Measurements from ENCODE around the gene CELF6.

The CELF6 gene

DNA sequence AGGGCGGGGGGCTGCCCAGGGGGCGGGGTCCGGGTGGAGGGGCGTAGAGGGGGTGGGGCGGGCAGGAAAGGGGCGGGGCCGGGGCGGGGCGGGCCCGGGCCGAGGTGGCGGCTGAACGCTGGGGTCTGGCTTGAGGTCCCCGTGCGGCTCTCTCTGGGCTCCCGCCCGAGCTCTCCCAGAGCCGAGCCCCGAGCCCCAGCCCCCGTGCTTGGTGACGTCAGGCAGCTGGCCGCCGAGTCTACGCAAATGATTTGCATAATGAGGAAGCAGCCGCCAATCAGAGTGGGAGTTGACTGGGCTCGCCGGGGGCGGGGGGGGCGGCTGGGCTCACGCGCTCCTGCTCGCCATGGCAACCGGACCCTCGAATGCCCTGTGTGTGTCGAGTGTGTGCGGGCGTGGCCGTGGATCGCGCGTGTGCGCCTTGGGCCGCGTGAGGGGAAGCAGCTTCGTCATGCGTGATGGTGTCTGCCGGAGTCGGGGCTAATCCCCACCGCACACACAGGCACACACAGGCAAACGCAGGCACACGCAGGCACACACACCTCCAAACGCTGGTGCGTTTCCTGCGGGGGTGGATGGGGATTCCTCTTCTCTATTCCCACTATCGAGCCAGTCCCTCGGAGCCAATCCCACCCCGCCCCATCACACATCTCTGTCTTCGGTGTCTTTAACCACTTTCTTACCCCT lies at the start of gene CELF6:
TSS of gene CELF6 (minus strand) at position 173 of the 687 bp plus-strand sequence. CDS start 283 bp downstream, outside the sequence.
- H3K36me3 Mint-ChIP-seq = peaks cover 13% of the 10 kb centered on the region
- peak within 1 kb of the TSS; percentile 95 for H3K27ac Mint-ChIP-seq
- H3K9me3 Mint-ChIP-seq = peaks cover 9% of the 10 kb centered on the region
- H3K4me1 Mint-ChIP-seq = peaks cover 16% of the 10 kb centered on the region
- DNase-seq (ENCODE audit: low spot score in 2 of 2) (peak; percentile 84 to 92), ATAC-seq (ENCODE audit: low read depth) (peak; percentile 83)
- no peaks in the 10 kb centered on the region for H3K27me3 Mint-ChIP-seq
- peak within 1 kb of the TSS; percentile 87 for H3K4me3 Mint-ChIP-seq

DNA sequence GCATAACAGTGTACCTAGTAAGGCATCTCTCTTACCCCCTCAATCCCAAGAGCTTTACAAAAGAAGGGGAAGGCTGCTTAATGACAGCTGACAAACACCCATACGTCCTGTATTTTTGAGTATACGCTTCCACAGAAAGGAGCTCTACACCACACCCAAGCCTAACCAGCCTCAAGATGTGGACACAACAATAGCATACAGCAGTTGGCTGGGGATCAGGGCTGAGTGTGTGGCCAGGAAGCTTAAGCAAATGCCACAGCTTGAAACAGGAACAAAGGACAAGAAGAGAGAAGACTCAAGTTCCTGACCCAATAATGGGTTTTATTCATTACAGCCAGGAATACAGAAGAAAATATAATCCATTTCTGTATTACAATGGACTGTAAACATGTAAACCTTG lies 48.9 kb upstream of the CELF6 start:
- Mint-ChIP-seq H3K27ac (peak overlapping the region; percentile 65), H3K27me3 (no peaks in the 10 kb centered on the region), H3K4me1 (peaks cover 54% of the 10 kb centered on the region), H3K4me3 (peak overlapping the region; percentile 58), H3K9me3 (peaks cover 1% of the 10 kb centered on the region), H3K36me3 (peaks cover 23% of the 10 kb centered on the region)
- DNase-seq (ENCODE audit: low spot score in 2 of 2) = no peak
- ATAC-seq (ENCODE audit: low read depth) = peak; percentile 49

DNA sequence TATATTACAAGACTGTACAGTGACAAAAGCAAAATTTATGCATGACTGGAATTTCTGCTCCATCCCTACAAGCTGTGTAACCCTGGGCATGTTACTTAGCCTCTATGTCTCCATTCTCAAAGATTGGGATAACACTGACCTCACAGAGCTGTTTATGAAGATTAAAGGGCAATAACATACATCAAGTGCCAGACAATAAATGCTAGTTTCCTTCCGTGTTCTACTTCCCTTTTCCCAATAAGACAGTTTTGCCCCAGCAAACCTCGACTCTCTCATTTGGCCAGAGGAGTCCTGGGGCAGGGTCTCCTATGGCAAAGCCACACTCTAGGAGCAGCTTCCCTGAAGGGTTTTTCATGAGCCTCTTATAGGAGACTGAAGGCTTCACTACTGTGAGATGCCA lies 48.4 kb upstream of the CELF6 start:
- DNase-seq (ENCODE audit: low spot score in 2 of 2) (no peak), ATAC-seq (ENCODE audit: low read depth) (peak; percentile 17)
- Mint-ChIP-seq H3K27me3 (no peaks in the 10 kb centered on the region), H3K4me3 (peak overlapping the region; percentile 58), H3K4me1 (peaks cover 49% of the 10 kb centered on the region), H3K36me3 (peaks cover 23% of the 10 kb centered on the region), H3K9me3 (peaks cover 1% of the 10 kb centered on the region), H3K27ac (peak overlapping the region; percentile 65)

DNA sequence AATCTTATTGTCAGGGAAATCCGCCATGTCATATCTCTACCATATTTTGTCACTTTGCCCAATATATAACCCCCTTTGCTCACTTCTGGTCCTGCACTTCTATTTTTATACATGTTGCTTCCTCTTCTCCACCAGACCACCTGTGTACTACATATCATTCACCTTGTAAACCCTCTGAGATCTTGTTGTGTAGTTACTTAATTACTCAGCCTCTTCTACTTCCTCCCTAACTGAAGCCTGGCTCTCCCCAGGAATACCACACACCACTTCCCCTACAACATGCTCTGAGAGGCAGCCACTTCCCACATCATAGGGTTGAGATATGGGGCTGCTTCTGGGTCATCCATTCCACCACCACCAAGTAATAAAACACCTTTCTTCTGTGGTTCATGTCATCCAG lies 45.9 kb upstream of the CELF6 start:
- DNase-seq (ENCODE audit: low spot score in 2 of 2) = no peak
- Mint-ChIP-seq H3K9me3 (peaks cover 1% of the 10 kb centered on the region), H3K36me3 (peaks cover 23% of the 10 kb centered on the region), H3K4me1 (peaks cover 38% of the 10 kb centered on the region), H3K4me3 (peak overlapping the region; percentile 4), H3K27ac (peak overlapping the region; percentile 31), H3K27me3 (no peaks in the 10 kb centered on the region)
- peak; percentile 63 for ATAC-seq (ENCODE audit: low read depth)

DNA sequence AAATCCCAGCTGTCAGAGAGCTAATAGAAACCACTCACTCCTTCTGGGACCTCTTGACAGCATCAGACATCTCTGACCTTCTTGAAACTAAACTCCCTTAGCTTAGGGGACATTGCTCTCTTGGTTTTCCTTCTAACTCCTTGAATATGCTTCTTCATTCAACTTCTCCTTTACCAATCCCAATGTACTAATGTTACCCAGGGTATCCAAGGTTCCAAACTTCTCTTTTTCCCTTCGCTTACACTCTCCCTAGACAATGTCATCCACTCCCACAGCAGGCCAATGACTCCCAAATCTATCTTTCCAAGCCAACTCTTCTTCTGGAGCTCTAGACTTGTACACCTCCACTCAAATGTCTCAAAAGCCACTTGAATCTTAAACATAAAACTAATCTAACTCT lies 41.2 kb upstream of the CELF6 start:
- no peak for ATAC-seq (ENCODE audit: low read depth)
- peaks cover 13% of the 10 kb centered on the region for H3K4me1 Mint-ChIP-seq

DNA sequence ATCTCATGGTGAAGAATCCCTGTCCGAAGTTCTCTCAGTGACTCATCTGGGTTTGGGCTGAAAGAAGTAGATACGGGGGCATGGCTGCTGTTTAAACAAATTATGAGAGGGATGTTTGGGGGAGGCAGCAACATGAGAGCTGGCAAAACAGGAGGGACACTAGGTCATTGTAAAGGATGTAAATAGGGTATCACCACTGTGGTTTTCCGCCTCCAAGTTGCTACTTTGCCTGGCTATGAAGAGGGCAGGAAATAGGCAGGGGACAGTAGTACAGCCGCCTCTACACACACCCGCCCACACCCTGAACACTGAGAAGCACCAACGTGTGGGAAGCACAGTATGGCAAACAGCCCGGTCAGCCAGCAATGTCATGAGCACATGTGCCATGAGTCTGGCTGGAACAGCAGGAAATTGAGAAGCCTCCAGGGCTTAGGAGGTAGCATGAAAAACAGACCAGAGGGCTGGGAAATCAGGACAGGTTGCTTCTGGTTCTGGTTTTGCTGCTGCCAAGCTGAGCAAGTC lies 38.8 kb upstream of the CELF6 start:
- no peak overlapping the region for H3K4me3 Mint-ChIP-seq
- H3K4me1 Mint-ChIP-seq = peaks cover 6% of the 10 kb centered on the region
- no peaks in the 10 kb centered on the region for H3K9me3 Mint-ChIP-seq
- no peak for DNase-seq (ENCODE audit: low spot score in 2 of 2)
- peaks cover 9% of the 10 kb centered on the region for H3K36me3 Mint-ChIP-seq
- no peaks in the 10 kb centered on the region for H3K27me3 Mint-ChIP-seq
- peak overlapping the region; percentile 60 for H3K27ac Mint-ChIP-seq
- peak; percentile 29 for ATAC-seq (ENCODE audit: low read depth)

More for the DNA sequence above, 41.2 kb upstream of the CELF6 start:
- no peaks in the 10 kb centered on the region for H3K27me3 Mint-ChIP-seq
- H3K4me3 Mint-ChIP-seq = no peak overlapping the region
- no peak overlapping the region for H3K27ac Mint-ChIP-seq
- no peak for DNase-seq (ENCODE audit: low spot score in 2 of 2)
- peaks cover 1% of the 10 kb centered on the region for H3K9me3 Mint-ChIP-seq
- H3K36me3 Mint-ChIP-seq = peaks cover 11% of the 10 kb centered on the region

DNA sequence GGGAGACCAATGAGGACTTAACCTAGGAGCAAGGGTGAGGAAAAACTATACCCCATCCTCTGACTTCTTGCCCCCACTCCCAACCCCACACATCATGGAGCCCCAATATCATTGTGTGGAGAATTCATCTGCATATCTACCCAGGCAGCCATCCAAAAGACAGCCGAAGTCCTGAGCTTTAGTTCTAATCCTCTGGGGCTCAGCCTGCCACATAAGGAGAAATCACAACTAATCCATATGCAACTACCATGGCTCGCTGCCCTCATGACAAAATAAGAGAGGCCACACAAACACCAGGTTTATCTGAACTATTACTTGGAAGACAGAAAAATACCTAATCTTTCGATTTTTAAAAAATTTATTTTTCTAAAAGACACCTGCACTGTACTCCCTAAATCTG lies 38.2 kb upstream of the CELF6 start:
- H3K4me1 Mint-ChIP-seq = peaks cover 6% of the 10 kb centered on the region
- no peak for DNase-seq (ENCODE audit: low spot score in 2 of 2)
- no peaks in the 10 kb centered on the region for H3K9me3 Mint-ChIP-seq
- no peak overlapping the region for H3K4me3 Mint-ChIP-seq
- H3K36me3 Mint-ChIP-seq = peaks cover 15% of the 10 kb centered on the region
- H3K27me3 Mint-ChIP-seq = no peaks in the 10 kb centered on the region
- no peak for ATAC-seq (ENCODE audit: low read depth)
- H3K27ac Mint-ChIP-seq = peak overlapping the region; percentile 60

DNA sequence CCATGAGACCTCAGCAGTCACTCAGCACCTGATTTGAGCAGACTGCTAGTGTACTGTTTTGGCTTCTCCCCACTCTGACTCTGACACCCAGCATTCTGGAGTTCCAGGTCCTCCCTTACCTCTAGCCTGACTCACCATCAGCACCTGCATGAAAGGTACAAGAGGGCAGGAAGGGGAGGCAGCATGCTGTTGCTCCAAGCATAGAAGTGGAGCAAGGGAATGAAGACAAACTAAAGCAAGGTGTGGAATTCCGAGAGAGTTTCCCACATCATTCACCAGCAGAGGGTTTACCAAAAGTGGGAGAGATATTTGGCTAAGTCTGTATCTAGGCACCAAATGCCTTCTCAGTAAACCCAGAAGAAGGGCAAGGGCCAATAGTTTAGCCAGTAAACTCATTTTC lies 34.5 kb upstream of the CELF6 start:
- ATAC-seq (ENCODE audit: low read depth) (no peak), DNase-seq (ENCODE audit: low spot score in 2 of 2) (no peak)
- H3K4me3 Mint-ChIP-seq = no peak overlapping the region
- peaks cover 24% of the 10 kb centered on the region for H3K36me3 Mint-ChIP-seq
- H3K4me1 Mint-ChIP-seq = peaks cover 6% of the 10 kb centered on the region
- H3K27me3 Mint-ChIP-seq = no peaks in the 10 kb centered on the region
- H3K9me3 Mint-ChIP-seq = no peaks in the 10 kb centered on the region
- no peak overlapping the region for H3K27ac Mint-ChIP-seq

DNA sequence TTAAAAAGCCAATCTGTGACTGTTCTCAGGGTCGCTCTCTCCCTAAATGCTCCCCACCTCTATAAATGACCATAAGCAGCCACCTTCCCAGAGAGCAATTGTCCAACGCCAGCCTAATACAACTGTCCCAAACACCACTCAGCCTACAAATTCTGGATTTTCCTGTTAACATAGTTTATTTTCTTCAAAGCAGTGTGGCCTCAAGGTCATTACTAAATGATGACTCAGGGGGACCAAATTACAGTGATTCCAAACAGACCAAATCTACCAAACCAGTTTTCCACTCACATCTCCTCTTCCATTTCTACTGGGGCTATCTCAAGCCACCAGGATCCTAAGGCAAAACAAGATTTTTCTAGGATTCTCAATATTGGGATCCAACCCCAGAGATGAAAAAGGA lies 33.3 kb upstream of the CELF6 start:
- ATAC-seq (ENCODE audit: low read depth) = no peak
- H3K27me3 Mint-ChIP-seq = no peaks in the 10 kb centered on the region
- H3K36me3 Mint-ChIP-seq = peaks cover 34% of the 10 kb centered on the region

DNA sequence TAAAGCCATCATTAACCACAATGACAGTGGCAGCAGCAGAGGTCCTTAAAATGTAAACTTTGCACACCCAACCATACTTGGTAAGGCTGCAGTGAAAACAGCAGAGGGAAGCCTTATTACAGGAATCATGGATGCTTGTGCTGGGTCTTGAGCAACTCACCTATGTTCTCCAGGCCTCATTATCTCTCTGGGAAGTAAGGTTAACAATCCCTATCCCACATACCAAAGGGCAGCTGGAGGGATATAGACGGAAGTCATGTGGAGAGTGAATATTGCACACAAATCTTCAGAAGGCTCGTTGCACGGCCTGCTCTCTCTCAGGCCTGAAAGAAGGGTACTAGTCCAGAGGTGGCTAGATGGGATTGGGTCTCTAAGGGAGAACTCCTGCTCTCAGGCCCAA lies 25.8 kb upstream of the CELF6 start:
- DNase-seq (ENCODE audit: low spot score in 2 of 2) = no peak
- H3K4me3 Mint-ChIP-seq = no peak overlapping the region
- H3K9me3 Mint-ChIP-seq = no peaks in the 10 kb centered on the region
- no peaks in the 10 kb centered on the region for H3K4me1 Mint-ChIP-seq
- H3K27me3 Mint-ChIP-seq = no peaks in the 10 kb centered on the region
- peaks cover 33% of the 10 kb centered on the region for H3K36me3 Mint-ChIP-seq
- no peak overlapping the region for H3K27ac Mint-ChIP-seq
- no peak for ATAC-seq (ENCODE audit: low read depth)

More for the DNA sequence above, 33.3 kb upstream of the CELF6 start:
- H3K27ac Mint-ChIP-seq = no peak overlapping the region
- H3K4me3 Mint-ChIP-seq = no peak overlapping the region
- no peaks in the 10 kb centered on the region for H3K4me1 Mint-ChIP-seq
- DNase-seq (ENCODE audit: low spot score in 2 of 2) = no peak
- H3K9me3 Mint-ChIP-seq = no peaks in the 10 kb centered on the region

DNA sequence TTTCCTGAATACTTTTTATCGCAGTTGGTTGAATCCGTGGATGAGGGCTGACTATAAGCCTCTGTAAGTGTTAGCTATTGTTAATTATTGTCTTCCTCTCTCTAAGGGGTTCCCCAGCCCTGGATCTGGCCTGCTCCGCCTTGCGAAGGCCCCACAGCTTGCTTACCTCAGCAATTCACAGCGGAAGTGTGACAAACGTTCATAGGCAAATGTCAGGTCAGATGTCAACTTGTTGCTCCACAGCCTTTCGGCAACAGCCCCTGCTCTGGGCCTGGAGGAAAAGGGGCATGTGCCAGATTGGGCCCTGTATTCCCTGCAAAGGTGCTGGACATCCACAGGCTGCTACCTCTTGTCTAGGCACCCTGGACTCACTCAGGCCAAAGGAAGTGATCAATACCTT lies 25.3 kb upstream of the CELF6 start:
- no peak for ATAC-seq (ENCODE audit: low read depth)
- Mint-ChIP-seq H3K36me3 (peaks cover 33% of the 10 kb centered on the region), H3K27me3 (no peaks in the 10 kb centered on the region), H3K27ac (no peak overlapping the region), H3K9me3 (no peaks in the 10 kb centered on the region), H3K4me3 (no peak overlapping the region), H3K4me1 (no peaks in the 10 kb centered on the region)
- DNase-seq (ENCODE audit: low spot score in 2 of 2) = no peak

DNA sequence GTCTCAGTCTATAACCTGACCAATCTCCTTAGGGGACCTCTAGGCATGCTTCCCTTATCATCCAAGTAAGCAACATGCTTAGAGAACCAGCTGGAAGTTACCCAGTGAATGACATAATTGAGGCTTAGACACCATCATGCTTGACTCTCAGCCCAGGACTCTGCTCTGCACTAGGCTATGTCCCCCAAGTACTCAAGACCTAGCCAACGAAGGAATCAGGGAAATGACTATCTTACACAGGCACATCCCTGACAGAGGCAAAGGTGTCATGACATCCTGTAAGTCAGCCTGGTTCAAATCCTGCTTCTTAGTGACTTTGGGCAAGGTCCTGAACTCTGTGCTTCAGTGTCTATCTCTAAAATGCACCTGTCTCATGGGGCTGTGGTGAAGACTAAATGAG lies 24.6 kb upstream of the CELF6 start:
- Mint-ChIP-seq H3K36me3 (peaks cover 36% of the 10 kb centered on the region), H3K27me3 (no peaks in the 10 kb centered on the region), H3K4me3 (no peak overlapping the region), H3K27ac (no peak overlapping the region), H3K9me3 (no peaks in the 10 kb centered on the region), H3K4me1 (no peaks in the 10 kb centered on the region)
- DNase-seq (ENCODE audit: low spot score in 2 of 2) (no peak), ATAC-seq (ENCODE audit: low read depth) (no peak)

DNA sequence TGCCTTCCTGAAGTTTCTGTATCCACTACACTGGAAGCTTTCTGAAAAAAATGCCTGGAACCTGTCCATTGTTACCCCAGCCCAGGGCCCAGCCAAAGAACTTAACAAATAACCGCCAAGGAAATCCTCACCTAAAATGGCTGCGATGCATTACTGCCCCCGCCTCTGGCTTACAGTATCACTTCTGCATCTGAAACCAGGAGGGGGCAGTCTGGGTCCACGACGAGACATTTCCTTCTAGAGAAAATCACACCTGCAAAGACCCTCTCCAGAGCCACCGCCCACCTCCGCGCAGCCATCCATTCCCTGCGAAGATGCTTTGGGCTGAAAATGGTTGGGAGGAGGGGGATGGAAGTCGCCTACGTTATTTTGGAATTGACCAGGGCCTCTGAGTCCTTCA lies 22.4 kb upstream of the CELF6 start:
- Mint-ChIP-seq H3K9me3 (no peaks in the 10 kb centered on the region), H3K4me1 (no peaks in the 10 kb centered on the region), H3K27me3 (no peaks in the 10 kb centered on the region), H3K4me3 (no peak overlapping the region), H3K36me3 (peaks cover 37% of the 10 kb centered on the region), H3K27ac (no peak overlapping the region)
- DNase-seq (ENCODE audit: low spot score in 2 of 2) = peak; percentile 23 to 24
- peak; percentile 75 for ATAC-seq (ENCODE audit: low read depth)

DNA sequence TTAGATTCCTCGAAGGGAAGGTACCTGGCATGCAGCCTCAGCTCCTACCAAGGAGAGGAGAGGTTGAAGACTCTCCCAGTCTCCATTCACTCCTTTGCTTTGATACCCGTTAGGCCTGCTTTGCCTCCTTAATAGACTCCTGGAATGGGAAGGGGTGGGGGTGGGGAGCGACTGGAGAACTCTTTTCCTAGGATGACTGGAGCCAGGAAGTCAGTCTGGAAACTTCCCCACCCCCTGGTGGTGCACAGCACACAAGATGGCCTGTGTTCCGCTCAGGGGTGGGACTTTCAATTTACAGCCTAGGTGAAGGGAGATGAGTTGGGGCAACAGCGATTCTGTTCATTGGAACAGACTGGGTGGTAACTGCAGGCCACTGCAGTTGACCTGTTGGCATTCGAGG lies 21.4 kb upstream of the CELF6 start:
- H3K36me3 Mint-ChIP-seq = peaks cover 34% of the 10 kb centered on the region
- H3K4me1 Mint-ChIP-seq = no peaks in the 10 kb centered on the region
- H3K27ac Mint-ChIP-seq = no peak overlapping the region
- H3K27me3 Mint-ChIP-seq = no peaks in the 10 kb centered on the region
- H3K4me3 Mint-ChIP-seq = no peak overlapping the region
- ATAC-seq (ENCODE audit: low read depth) (no peak), DNase-seq (ENCODE audit: low spot score in 2 of 2) (no peak)
- no peaks in the 10 kb centered on the region for H3K9me3 Mint-ChIP-seq

DNA sequence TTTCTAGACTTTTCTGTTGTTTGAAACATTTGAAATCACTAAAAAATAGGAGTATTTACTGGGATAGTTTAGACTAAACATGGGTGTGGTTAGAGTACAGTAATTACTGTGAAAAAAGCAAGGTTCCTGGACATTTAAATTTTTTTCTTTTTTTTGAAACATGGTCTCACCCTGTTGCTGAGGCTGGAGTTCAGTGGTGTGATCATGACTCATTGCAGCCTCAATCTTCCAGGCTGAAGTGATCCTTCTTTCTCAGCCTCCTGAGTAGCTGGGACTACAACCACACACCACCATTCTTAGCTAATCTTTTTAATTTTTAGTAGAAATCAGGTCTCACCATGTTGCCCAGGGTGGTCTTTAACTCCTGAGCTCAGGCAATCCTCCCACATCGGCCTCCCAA lies 20.4 kb upstream of the CELF6 start:
- Mint-ChIP-seq H3K4me1 (no peaks in the 10 kb centered on the region), H3K9me3 (no peaks in the 10 kb centered on the region), H3K36me3 (peaks cover 28% of the 10 kb centered on the region), H3K4me3 (no peak overlapping the region), H3K27ac (no peak overlapping the region), H3K27me3 (no peaks in the 10 kb centered on the region)
- ATAC-seq (ENCODE audit: low read depth) = no peak
- no peak for DNase-seq (ENCODE audit: low spot score in 2 of 2)

All from memory B cell (primary cell).